Middle frontal gyrus (tissue), 1 donor: ENCODE data around the gene NTRK1.

ENCODE experiments used
- DNase-seq: peaks from one replicate; pipeline ENCODE4 v3.0.0-alpha.2; 2015; ENCODE audit warnings: low spot score; ENCODE audit errors: extremely low spot score

Gene NTRK1

GRCh38 chr1:156897078-156897825, 36.6 kb downstream of the NTRK1 start:
- DNase-seq, result no peak

GRCh38 chr1:156898161-156898566, 37.5 kb downstream of the NTRK1 start:
- DNase-seq, result no peak

GRCh38 chr1:156898971-156899664, 38.5 kb downstream of the NTRK1 start:
- DNase-seq, result no peak

- no peak for DNase-seq
Observed at GRCh38 chr1:156899956-156900718, 39.5 kb downstream of the NTRK1 start.

- no peak for DNase-seq
Observed at GRCh38 chr1:156900896-156901589, 40.4 kb downstream of the NTRK1 start.

GRCh38 chr1:156901590-156901900, 40.9 kb downstream of the NTRK1 start:
- no peak for DNase-seq

GRCh38 chr1:156901966-156902915, 41.6 kb downstream of the NTRK1 start:
- no peak for DNase-seq

- DNase-seq, result no peak
Observed at GRCh38 chr1:156903328-156904091, 42.8 kb downstream of the NTRK1 start.

GRCh38 chr1:156904187-156904959, 43.7 kb downstream of the NTRK1 start:
- DNase-seq, result no peak

GRCh38 chr1:156905176-156905575, 44.5 kb downstream of the NTRK1 start:
- DNase-seq, result no peak

GRCh38 chr1:156905651-156906050, 45.0 kb downstream of the NTRK1 start:
- no peak for DNase-seq

GRCh38 chr1:156906206-156906906, 45.7 kb downstream of the NTRK1 start:
- no peak for DNase-seq

GRCh38 chr1:156908541-156908940, 47.9 kb downstream of the NTRK1 start:
- DNase-seq, result no peak

- no peak for DNase-seq
Observed at GRCh38 chr1:156908955-156909354, 48.3 kb downstream of the NTRK1 start.

- DNase-seq, result no peak
Observed at GRCh38 chr1:156909671-156910070, 49.0 kb downstream of the NTRK1 start.

- DNase-seq, result no peak
Observed at GRCh38 chr1:156910309-156910782, 49.7 kb downstream of the NTRK1 start.

- DNase-seq, result no peak
Observed at GRCh38 chr1:156911577-156912298, 51.1 kb downstream of the NTRK1 start.

GRCh38 chr1:156912310-156912709, 51.6 kb downstream of the NTRK1 start:
- DNase-seq, result no peak
